SHP77 treated with DMSO at 0.1 percent for 48 hours (cell line): ENCODE results near the gene FAN1.
A peak's percentile ranks its signal among the peaks of the same experiment; 100 is the strongest.

Experiments used
- DNase-seq: peaks from one replicate; lab custom pipeline; 2025; lab: John Stamatoyannopoulos, UW

The FAN1 gene

GRCh38 chr15:30958219-30958618 is 54.5 kb downstream of the FAN1 start:
- DNase-seq, result no peak

- DNase-seq, result no peak
These were observed 58.4 kb downstream of the FAN1 start for GRCh38 chr15:30962079-30962478.

- no peak for DNase-seq
These were observed 58.9 kb downstream of the FAN1 start for GRCh38 chr15:30962659-30963058.

GRCh38 chr15:30963681-30964080 is 60.0 kb downstream of the FAN1 start:
- DNase-seq, result no peak

- DNase-seq, result no peak
These were observed 66.0 kb downstream of the FAN1 start for GRCh38 chr15:30969724-30970123.

GRCh38 chr15:30973379-30973778 is 69.7 kb downstream of the FAN1 start:
- DNase-seq, result no peak

GRCh38 chr15:30974112-30974511 is 70.4 kb downstream of the FAN1 start:
- no peak for DNase-seq

GRCh38 chr15:30978328-30978727 is 74.6 kb downstream of the FAN1 start:
- no peak for DNase-seq

- no peak for DNase-seq
These were observed 75.7 kb downstream of the FAN1 start for GRCh38 chr15:30979457-30979856.

- DNase-seq, result no peak
These were observed 80.4 kb downstream of the FAN1 start for GRCh38 chr15:30984118-30984517.

GRCh38 chr15:30984542-30984941 is 80.8 kb downstream of the FAN1 start:
- DNase-seq, result no peak

- DNase-seq, result no peak
These were observed 81.4 kb downstream of the FAN1 start for GRCh38 chr15:30985081-30985531.

GRCh38 chr15:30990036-30990435 is 86.3 kb downstream of the FAN1 start:
- DNase-seq, result no peak

- no peak for DNase-seq
These were observed 86.9 kb downstream of the FAN1 start for GRCh38 chr15:30990446-30991254.

- DNase-seq, result peak; percentile 48
These were observed 87.8 kb downstream of the FAN1 start, which contains the start of gene MTMR10 for GRCh38 chr15:30991255-30992235. Gene MTMR10, minus strand, starts transcription at chr15:30991628. Its CDS starts 122 bp downstream, at chr15:30991506.

- DNase-seq, result no peak
These were observed 88.6 kb downstream of the FAN1 start for GRCh38 chr15:30992249-30992864.
